Liver (tissue), 9 donors: ENCODE measurements around the gene GRIN1. TPM values are rescaled to one million over a fixed set of nuclear protein-coding genes. Genes with fewer than 3 reads are reported as not detected.

Experiments used
- DNase-seq: peaks from one replicate; pipeline ENCODE4 v3.0.0-alpha.2; 2017; ENCODE audit warnings: low spot score
- H3K27ac ChIP-seq, 2 donors: one replicate each; pipeline ENCODE4 v1.7.0; 2013; ENCODE audit warnings: inconsistent platforms in 2 of 2, low read length in 2 of 2, control low read depth in 1 of 2, low read depth in 1 of 2, mild to moderate bottlenecking in 1 of 2
- H3K27me3 ChIP-seq, 4 donors: one replicate each; pipeline versions ENCODE4 v1.6.1 to v1.7.0; 2013; ENCODE audit warnings: low read length in 3 of 4, inconsistent platforms in 1 of 4, mild to moderate bottlenecking in 1 of 4, moderate library complexity in 1 of 4; ENCODE audit not compliant: control insufficient read depth in 4 of 4, insufficient read depth in 4 of 4
- H3K36me3 ChIP-seq, 4 donors: one replicate each; pipeline versions ENCODE4 v1.6.1 to v1.7.0; 2013; ENCODE audit warnings: low read length in 3 of 4, mild to moderate bottlenecking in 3 of 4, low read depth in 1 of 4, moderate library complexity in 1 of 4; ENCODE audit not compliant: control insufficient read depth in 4 of 4, insufficient read depth in 3 of 4
- H3K4me1 ChIP-seq, 4 donors: one replicate each; pipeline versions ENCODE4 v1.6.1 to v1.7.0; 2013; ENCODE audit warnings: low read length in 3 of 4, mild to moderate bottlenecking in 3 of 4, moderate library complexity in 1 of 4; ENCODE audit not compliant: control insufficient read depth in 4 of 4, insufficient read depth in 4 of 4
- H3K4me3 ChIP-seq, 3 donors: one replicate each; pipeline versions ENCODE4 v1.6.1 to v1.7.0; 2013; ENCODE audit warnings: low read length in 3 of 3, control low read depth in 1 of 3, low read depth in 1 of 3, mild to moderate bottlenecking in 1 of 3
- H3K9ac ChIP-seq, 2 donors: one replicate each; pipeline ENCODE4 v1.7.0; 2013; ENCODE audit warnings: low read length in 2 of 2, mild to moderate bottlenecking in 2 of 2, moderate library complexity in 2 of 2, control low read depth in 1 of 2, low read depth in 1 of 2
- H3K9me3 ChIP-seq, 4 donors: one replicate each; pipeline versions ENCODE4 v1.6.1 to v1.7.0; 2013; ENCODE audit warnings: low read length in 3 of 4; ENCODE audit not compliant: control insufficient read depth in 4 of 4
- FOXA1 ChIP-seq: IDR thresholded peaks from 2 replicates; pipeline ENCODE4 v1.6.1; 2016; ENCODE audit warnings: antibody characterized with exemption
- GABPA ChIP-seq, 2 donors: IDR thresholded peaks in 1 of 2; conservative IDR thresholded peaks in 1 of 2; 2 replicates each; pipeline ENCODE4 v1.6.1; 2016; ENCODE audit warnings: antibody characterized with exemption in 2 of 2, mild to moderate bottlenecking in 1 of 2, moderate library complexity in 1 of 2
- HNF4A ChIP-seq, 2 donors: conservative IDR thresholded peaks; 2 replicates each; pipeline ENCODE4 v1.6.1; 2016; ENCODE audit warnings: antibody characterized with exemption in 2 of 2, mild to moderate bottlenecking in 2 of 2
- HNF4G ChIP-seq: IDR thresholded peaks from 2 replicates; pipeline ENCODE4 v1.6.1; 2016; ENCODE audit warnings: antibody characterized with exemption
- JUND ChIP-seq, 2 donors: IDR thresholded peaks; 2 replicates each; pipeline ENCODE4 v1.6.1; 2016; ENCODE audit warnings: antibody characterized with exemption in 2 of 2
- RXRA ChIP-seq, 2 donors: IDR thresholded peaks; 2 replicates each; pipeline ENCODE4 v1.6.1; 2017 to 2018; ENCODE audit warnings: antibody characterized with exemption in 2 of 2, mild to moderate bottlenecking in 1 of 2
- SP1 ChIP-seq: IDR thresholded peaks from 2 replicates; pipeline ENCODE4 v1.6.1; 2018; ENCODE audit warnings: antibody characterized with exemption, mild to moderate bottlenecking
- TAF1 ChIP-seq: conservative IDR thresholded peaks from 2 replicates; pipeline ENCODE4 v1.6.1; 2016; ENCODE audit warnings: antibody characterized with exemption, mild to moderate bottlenecking
- YY1 ChIP-seq: IDR thresholded peaks from 2 replicates; pipeline ENCODE4 v1.6.1; 2016; ENCODE audit warnings: antibody characterized with exemption, mild to moderate bottlenecking
- WGBS: extraction: QIAGEN DNeasy Blood & Tissue Kit; methylation state at CpG from one replicate; pipeline ENCODE4 v1.1.7; 2013; 5-methylcytosine and 5-hydroxymethylcytosine counted together
- polyA plus RNA-seq, 2 donors: library from polyadenylated mRNA; stranded (reverse) in 1 of 2; unstranded in 1 of 2; fragments of 200-250 nt in 1 of 2; fragments of >200 nt in 1 of 2; fragmentation: Nextera tagmentation in 1 of 2; extraction: Ambion mirVana in 1 of 2; gene quantifications; one replicate each; pipeline versions ENCODE4 v1.2.1 to v1.2.3, GENCODE V29; 2013 to 2015
- total RNA-seq, 2 donors: library from RNA; depleted of rRNA; stranded (reverse); fragments of >200 nt; gene quantifications; one replicate each; pipeline ENCODE4 v1.2.3, GENCODE V29; 2014
- TF ChIP-seq, protein P1 (sequence below): IDR thresholded peaks from 2 replicates; pipeline ENCODE4 v1.6.1; 2016; ENCODE audit warnings: antibody characterized with exemption, mild to moderate bottlenecking
- TF ChIP-seq, protein P2 (sequence below): IDR thresholded peaks from 2 replicates; pipeline ENCODE4 v1.6.1; 2016; ENCODE audit warnings: antibody characterized with exemption
- TF ChIP-seq, protein P3 (sequence below): fragments of 150-350 bp; IDR thresholded peaks from 2 replicates; pipeline ENCODE4 v1.5.1; 2017; ENCODE audit warnings: improper control_type of control experiment, low read depth, low read length; ENCODE audit not compliant: missing input control
- TF ChIP-seq, protein P4 (sequence below): IDR thresholded peaks from 2 replicates; pipeline ENCODE4 v1.6.1; 2016; ENCODE audit warnings: antibody characterized with exemption
- TF ChIP-seq, protein P5 (sequence below): IDR thresholded peaks from 2 replicates; pipeline ENCODE4 v1.6.1; 2016; ENCODE audit warnings: antibody characterized with exemption
- donor health status: healthy.
- donor health status: healthy.
- donor health status: healthy.
- donor health status: healthy.
- donor health status: healthy.

Gene GRIN1
- total and polyA plus RNA-seq, 4 donors, result 0.05 TPM; not detected in 3

DNA sequence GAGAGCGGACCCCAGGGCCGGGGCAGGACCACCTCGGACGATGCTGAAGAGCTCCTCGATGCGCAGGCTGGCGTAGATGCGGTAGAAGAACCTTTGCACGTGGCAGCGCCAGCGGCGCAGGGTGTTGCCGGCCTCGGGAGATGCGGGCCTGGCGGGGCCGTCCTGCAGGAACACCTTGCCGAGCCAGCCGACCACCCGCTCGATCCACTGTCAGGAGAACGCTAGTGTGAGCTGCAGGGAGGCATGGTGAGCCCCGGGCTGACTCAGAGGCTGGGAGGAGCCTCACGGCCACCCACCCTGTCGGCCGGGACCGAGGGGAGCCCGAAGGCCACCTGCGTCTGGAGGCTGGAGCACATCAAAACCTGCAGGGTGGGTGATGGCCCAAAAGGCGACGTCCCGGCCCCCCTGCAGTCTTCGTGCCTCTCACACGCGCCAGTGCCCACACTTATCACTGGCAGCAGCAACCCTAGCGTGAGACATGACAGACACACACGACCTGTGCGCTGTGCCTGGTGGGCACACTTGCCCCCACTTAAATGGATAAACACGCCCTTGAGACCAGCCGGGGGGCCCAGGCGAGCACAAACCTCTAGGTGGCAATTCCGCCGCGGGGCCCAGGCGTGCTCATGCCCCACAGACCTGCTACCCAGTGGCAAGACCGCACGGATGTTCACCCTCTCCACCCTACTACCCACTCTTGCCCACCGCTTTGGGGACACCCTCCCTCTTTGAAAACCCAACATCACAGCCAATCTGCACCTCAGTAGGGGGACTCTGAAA is 46.1 kb downstream of the GRIN1 start:
- no peaks in the 10 kb centered on the region for H3K9me3 ChIP-seq
- WGBS, result 96% methylated on average over 48 of the region's 48 CpGs
- H3K4me3 ChIP-seq, result no peak overlapping the region

More for the DNA sequence above, 46.1 kb downstream of the GRIN1 start:
- Histone ChIP-seq H3K27me3 (no peaks in the 10 kb centered on the region), H3K36me3 (peaks cover 11 to 56% (median 23%) of the 10 kb centered on the region in 4 donors), H3K9ac (no peak overlapping the region), H3K4me1 (peaks cover 17 to 35% (median 32%) of the 10 kb centered on the region in 4 donors), H3K27ac (no peak overlapping the region)
- TF ChIP-seq, protein P1, sequence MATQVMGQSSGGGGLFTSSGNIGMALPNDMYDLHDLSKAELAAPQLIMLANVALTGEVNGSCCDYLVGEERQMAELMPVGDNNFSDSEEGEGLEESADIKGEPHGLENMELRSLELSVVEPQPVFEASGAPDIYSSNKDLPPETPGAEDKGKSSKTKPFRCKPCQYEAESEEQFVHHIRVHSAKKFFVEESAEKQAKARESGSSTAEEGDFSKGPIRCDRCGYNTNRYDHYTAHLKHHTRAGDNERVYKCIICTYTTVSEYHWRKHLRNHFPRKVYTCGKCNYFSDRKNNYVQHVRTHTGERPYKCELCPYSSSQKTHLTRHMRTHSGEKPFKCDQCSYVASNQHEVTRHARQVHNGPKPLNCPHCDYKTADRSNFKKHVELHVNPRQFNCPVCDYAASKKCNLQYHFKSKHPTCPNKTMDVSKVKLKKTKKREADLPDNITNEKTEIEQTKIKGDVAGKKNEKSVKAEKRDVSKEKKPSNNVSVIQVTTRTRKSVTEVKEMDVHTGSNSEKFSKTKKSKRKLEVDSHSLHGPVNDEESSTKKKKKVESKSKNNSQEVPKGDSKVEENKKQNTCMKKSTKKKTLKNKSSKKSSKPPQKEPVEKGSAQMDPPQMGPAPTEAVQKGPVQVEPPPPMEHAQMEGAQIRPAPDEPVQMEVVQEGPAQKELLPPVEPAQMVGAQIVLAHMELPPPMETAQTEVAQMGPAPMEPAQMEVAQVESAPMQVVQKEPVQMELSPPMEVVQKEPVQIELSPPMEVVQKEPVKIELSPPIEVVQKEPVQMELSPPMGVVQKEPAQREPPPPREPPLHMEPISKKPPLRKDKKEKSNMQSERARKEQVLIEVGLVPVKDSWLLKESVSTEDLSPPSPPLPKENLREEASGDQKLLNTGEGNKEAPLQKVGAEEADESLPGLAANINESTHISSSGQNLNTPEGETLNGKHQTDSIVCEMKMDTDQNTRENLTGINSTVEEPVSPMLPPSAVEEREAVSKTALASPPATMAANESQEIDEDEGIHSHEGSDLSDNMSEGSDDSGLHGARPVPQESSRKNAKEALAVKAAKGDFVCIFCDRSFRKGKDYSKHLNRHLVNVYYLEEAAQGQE, result no peak
- no peak for TF ChIP-seq GABPA (IDR thresholded peaks at IDR 0.05 in 1 of 2, conservative IDR thresholded peaks at IDR 0.05 in 1 of 2)
- TF ChIP-seq, protein P2, sequence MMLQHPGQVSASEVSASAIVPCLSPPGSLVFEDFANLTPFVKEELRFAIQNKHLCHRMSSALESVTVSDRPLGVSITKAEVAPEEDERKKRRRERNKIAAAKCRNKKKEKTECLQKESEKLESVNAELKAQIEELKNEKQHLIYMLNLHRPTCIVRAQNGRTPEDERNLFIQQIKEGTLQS, result no peak
- TF ChIP-seq, protein P3, sequence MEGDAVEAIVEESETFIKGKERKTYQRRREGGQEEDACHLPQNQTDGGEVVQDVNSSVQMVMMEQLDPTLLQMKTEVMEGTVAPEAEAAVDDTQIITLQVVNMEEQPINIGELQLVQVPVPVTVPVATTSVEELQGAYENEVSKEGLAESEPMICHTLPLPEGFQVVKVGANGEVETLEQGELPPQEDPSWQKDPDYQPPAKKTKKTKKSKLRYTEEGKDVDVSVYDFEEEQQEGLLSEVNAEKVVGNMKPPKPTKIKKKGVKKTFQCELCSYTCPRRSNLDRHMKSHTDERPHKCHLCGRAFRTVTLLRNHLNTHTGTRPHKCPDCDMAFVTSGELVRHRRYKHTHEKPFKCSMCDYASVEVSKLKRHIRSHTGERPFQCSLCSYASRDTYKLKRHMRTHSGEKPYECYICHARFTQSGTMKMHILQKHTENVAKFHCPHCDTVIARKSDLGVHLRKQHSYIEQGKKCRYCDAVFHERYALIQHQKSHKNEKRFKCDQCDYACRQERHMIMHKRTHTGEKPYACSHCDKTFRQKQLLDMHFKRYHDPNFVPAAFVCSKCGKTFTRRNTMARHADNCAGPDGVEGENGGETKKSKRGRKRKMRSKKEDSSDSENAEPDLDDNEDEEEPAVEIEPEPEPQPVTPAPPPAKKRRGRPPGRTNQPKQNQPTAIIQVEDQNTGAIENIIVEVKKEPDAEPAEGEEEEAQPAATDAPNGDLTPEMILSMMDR, result no peak
- TF ChIP-seq JUND (IDR thresholded peaks at IDR 0.05), result no peak
- TF ChIP-seq RXRA (IDR thresholded peaks at IDR 0.05), result no peak
- TF ChIP-seq YY1, result no peak
- no peak for TF ChIP-seq HNF4G
- no peak for TF ChIP-seq HNF4A (conservative IDR thresholded peaks at IDR 0.05)
- TF ChIP-seq FOXA1, result no peak
- TF ChIP-seq, protein P4, sequence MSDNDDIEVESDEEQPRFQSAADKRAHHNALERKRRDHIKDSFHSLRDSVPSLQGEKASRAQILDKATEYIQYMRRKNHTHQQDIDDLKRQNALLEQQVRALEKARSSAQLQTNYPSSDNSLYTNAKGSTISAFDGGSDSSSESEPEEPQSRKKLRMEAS, result no peak
- no peak for TF ChIP-seq TAF1
- no peak for TF ChIP-seq SP1
- TF ChIP-seq, protein P5, sequence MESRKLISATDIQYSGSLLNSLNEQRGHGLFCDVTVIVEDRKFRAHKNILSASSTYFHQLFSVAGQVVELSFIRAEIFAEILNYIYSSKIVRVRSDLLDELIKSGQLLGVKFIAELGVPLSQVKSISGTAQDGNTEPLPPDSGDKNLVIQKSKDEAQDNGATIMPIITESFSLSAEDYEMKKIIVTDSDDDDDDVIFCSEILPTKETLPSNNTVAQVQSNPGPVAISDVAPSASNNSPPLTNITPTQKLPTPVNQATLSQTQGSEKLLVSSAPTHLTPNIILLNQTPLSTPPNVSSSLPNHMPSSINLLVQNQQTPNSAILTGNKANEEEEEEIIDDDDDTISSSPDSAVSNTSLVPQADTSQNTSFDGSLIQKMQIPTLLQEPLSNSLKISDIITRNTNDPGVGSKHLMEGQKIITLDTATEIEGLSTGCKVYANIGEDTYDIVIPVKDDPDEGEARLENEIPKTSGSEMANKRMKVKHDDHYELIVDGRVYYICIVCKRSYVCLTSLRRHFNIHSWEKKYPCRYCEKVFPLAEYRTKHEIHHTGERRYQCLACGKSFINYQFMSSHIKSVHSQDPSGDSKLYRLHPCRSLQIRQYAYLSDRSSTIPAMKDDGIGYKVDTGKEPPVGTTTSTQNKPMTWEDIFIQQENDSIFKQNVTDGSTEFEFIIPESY, result no peak
- no peak for DNase-seq
